ENCODE measurements around the gene ARID5A. TPM values are rescaled to one million over a fixed set of nuclear protein-coding genes. Genes with fewer than 3 reads are reported as not detected.

ARID5A gene
- total and polyA plus RNA-seq, 2 of the 13 experiments (the other 11 are each of a cell fraction or from before 2014, with no cell fraction given), result 6.0 to 9.5 TPM

GRCh38 chr2:96507957-96508520 lies 28.5 kb upstream of the ARID5A start (continued):
- no peak for TF ChIP-seq ETS1 (CRISPR knock-in tag; IDR thresholded peaks at IDR 0.05)
- TF ChIP-seq ZNF775 (CRISPR knock-in tag; IDR thresholded peaks at IDR 0.05; ENCODE audit: borderline replicate concordance), result no peak
- TF ChIP-seq ZNF841 (CRISPR knock-in tag; IDR thresholded peaks at IDR 0.05; ENCODE audit: borderline replicate concordance), result no peak
- no peak for TF ChIP-seq ZNF280B (CRISPR knock-in tag; IDR thresholded peaks at IDR 0.05; ENCODE audit: borderline replicate concordance)
- TF ChIP-seq SRSF1 (optimal IDR thresholded peaks at IDR 0.05; ENCODE audit: low read depth, low read length), result no peak
- no peak for TF ChIP-seq HBP1 (CRISPR knock-in tag; IDR thresholded peaks at IDR 0.05; ENCODE audit: low read depth)
- no peak for TF ChIP-seq ARNTL (CRISPR knock-in tag; IDR thresholded peaks at IDR 0.05)
- TF ChIP-seq HOXA7 (CRISPR knock-in tag; IDR thresholded peaks at IDR 0.05), result no peak
- 0 out of 2 replicates have a peak, but pooled peaks have one; percentile 17 for TF ChIP-seq ISL2 (CRISPR knock-in tag; IDR thresholded peaks at IDR 0.05)
- TF ChIP-seq ZNF414 (CRISPR knock-in tag; IDR thresholded peaks at IDR 0.05), result peak; percentile 68; the same call in 1 of the 2 replicates
- no peak for TF ChIP-seq FOXP4 (CRISPR knock-in tag; IDR thresholded peaks at IDR 0.05)
- TF ChIP-seq ZNF597 (CRISPR knock-in tag; IDR thresholded peaks at IDR 0.05), result no peak
- no peak for TF ChIP-seq ZNF256 (CRISPR knock-in tag; conservative IDR thresholded peaks at IDR 0.05)
- peak; percentile 97 for TF ChIP-seq CTCF (CRISPR knock-in tag; IDR thresholded peaks at IDR 0.05)
- TF ChIP-seq TCF12 (IDR thresholded peaks at IDR 0.05), result no peak
- TF ChIP-seq TCF12 (CRISPR knock-in tag; IDR thresholded peaks at IDR 0.05), result no peak
- TF ChIP-seq SRSF4 (IDR thresholded peaks at IDR 0.05; ENCODE audit: low read depth, low read length, poor library complexity, severe bottlenecking), result no peak
- TF ChIP-seq NR0B2 (CRISPR knock-in tag; IDR thresholded peaks at IDR 0.05), result no peak
- TF ChIP-seq KDM1A (CRISPR knock-in tag; IDR thresholded peaks at IDR 0.05), result no peak
